DND-41 (cell line): ENCODE results near the gene SOX18.

Experiments
- ATAC-seq: fragments of 200-7000 bp; cut with Tn5 transposase; 3 replicates; pipeline ENCODE4 v1.9.1; 2021; ENCODE audit warnings: low read depth; ENCODE audit not compliant: insufficient read depth
- DNase-seq: peaks from one replicate; pipeline ENCODE4 v3.0.0-alpha.2; 2020
- H2AFZ ChIP-seq: 2 replicates; pipeline ENCODE4 v1.6.0; 2012; ENCODE audit warnings: low read depth, low read length
- H3K27ac ChIP-seq: 2 replicates; pipeline ENCODE4 v1.5.1; 2012; ENCODE audit warnings: low read length, inconsistent platforms
- H3K27me3 ChIP-seq: fragments of 200-600 bp; sonication (generic); 2 replicates; pipeline ENCODE4 v1.6.0; 2012; ENCODE audit warnings: low read length, mild to moderate bottlenecking, inconsistent platforms; ENCODE audit not compliant: insufficient read depth, poor library complexity
- H3K36me3 ChIP-seq: 2 replicates; pipeline ENCODE4 v1.5.1; 2012; ENCODE audit warnings: low read length, inconsistent platforms; ENCODE audit not compliant: insufficient read depth
- H3K4me1 ChIP-seq: 2 replicates; pipeline ENCODE4 v1.5.1; 2012; ENCODE audit warnings: mild to moderate bottlenecking, low read length; ENCODE audit not compliant: insufficient read depth
- H3K4me2 ChIP-seq: 2 replicates; pipeline ENCODE4 v1.6.0; 2012; ENCODE audit warnings: mild to moderate bottlenecking, moderate library complexity, low read length, inconsistent platforms; ENCODE audit not compliant: insufficient read depth
- H3K4me3 ChIP-seq, 2 experiments: fragments of 200-600 bp in 1 of 2; shearing (Covaris generic) in 1 of 2; 2 replicates each; pipeline ENCODE4 v1.5.1; 2012 to 2016; ENCODE audit warnings: inconsistent platforms in 2 of 2, low read length in 2 of 2, mild to moderate bottlenecking in 2 of 2, low read depth in 1 of 2, moderate library complexity in 1 of 2
- H3K79me2 ChIP-seq: 2 replicates; pipeline ENCODE4 v1.6.0; 2012; ENCODE audit warnings: low read length, inconsistent platforms; ENCODE audit not compliant: insufficient read depth
- H3K9ac ChIP-seq: 2 replicates; pipeline ENCODE4 v1.6.0; 2012; ENCODE audit warnings: low read depth, mild to moderate bottlenecking, inconsistent platforms, low read length, moderate library complexity
- H3K9me3 ChIP-seq: 2 replicates; pipeline ENCODE4 v1.5.1; 2012; ENCODE audit warnings: low read length, moderate library complexity, mild to moderate bottlenecking, inconsistent platforms; ENCODE audit not compliant: insufficient read depth, severe bottlenecking
- H4K20me1 ChIP-seq: 2 replicates; pipeline ENCODE4 v1.6.0; 2012; ENCODE audit warnings: low read length; ENCODE audit not compliant: insufficient read depth
- EZH2 ChIP-seq: IDR thresholded peaks from 3 replicates; pipeline ENCODE4 v1.6.1; 2012; ENCODE audit warnings: borderline replicate concordance, low read depth, mild to moderate bottlenecking, moderate library complexity, low read length, inconsistent platforms; ENCODE audit not compliant: severe bottlenecking
- TF ChIP-seq, protein P1 (sequence below): IDR thresholded peaks from 2 replicates; pipeline ENCODE4 v1.5.1; 2012; ENCODE audit warnings: borderline replicate concordance, low read length, moderate library complexity, mild to moderate bottlenecking; ENCODE audit not compliant: poor library complexity, severe bottlenecking; ENCODE audit errors: extremely low read depth

SOX18 gene

DNA sequence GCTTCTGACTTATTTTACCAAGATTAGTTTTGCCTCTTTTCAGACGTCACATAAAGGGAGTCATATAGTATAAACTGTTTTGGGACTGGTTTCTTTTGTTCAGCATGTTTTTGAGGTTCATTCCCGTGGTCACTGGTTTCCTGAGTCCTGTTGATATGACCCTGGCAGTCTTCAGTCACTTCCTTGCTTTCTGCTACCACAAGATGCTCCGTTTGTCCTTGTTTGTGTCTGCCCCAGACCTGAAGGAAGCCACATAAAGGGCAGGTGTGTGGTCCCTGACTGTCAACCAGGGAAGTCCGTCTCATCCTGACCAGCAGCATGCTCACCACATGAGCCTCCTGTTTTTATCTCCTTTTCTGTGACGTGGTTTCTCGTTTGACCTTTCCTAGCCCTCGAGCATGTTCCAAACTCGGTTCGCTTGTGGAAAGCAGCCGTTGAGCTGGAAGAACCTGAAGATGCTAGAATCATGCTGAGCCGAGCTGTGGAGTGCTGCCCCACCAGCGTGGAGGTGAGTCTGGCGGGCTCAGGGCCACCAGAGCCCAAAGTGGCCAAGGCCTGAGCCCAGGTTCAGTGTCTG, 39.5 kb downstream of the SOX18 start:
- H3K4me2 ChIP-seq = no peak overlapping the region
- H3K36me3 ChIP-seq = peaks cover 86% of the 10 kb centered on the region
- ATAC-seq (no peak; the same call in 2 of the 3 replicates), DNase-seq (no peak)
- no peak overlapping the region for H3K9ac ChIP-seq
- H3K27me3 ChIP-seq = no peaks in the 10 kb centered on the region
- no peaks in the 10 kb centered on the region for H3K4me1 ChIP-seq
- TF ChIP-seq, protein P1, sequence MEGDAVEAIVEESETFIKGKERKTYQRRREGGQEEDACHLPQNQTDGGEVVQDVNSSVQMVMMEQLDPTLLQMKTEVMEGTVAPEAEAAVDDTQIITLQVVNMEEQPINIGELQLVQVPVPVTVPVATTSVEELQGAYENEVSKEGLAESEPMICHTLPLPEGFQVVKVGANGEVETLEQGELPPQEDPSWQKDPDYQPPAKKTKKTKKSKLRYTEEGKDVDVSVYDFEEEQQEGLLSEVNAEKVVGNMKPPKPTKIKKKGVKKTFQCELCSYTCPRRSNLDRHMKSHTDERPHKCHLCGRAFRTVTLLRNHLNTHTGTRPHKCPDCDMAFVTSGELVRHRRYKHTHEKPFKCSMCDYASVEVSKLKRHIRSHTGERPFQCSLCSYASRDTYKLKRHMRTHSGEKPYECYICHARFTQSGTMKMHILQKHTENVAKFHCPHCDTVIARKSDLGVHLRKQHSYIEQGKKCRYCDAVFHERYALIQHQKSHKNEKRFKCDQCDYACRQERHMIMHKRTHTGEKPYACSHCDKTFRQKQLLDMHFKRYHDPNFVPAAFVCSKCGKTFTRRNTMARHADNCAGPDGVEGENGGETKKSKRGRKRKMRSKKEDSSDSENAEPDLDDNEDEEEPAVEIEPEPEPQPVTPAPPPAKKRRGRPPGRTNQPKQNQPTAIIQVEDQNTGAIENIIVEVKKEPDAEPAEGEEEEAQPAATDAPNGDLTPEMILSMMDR = no peak
- no peak for TF ChIP-seq EZH2
- peaks cover 30% of the 10 kb centered on the region for H4K20me1 ChIP-seq
- H3K27ac ChIP-seq = no peak overlapping the region
- H2AFZ ChIP-seq = no peak overlapping the region
- H3K4me3 ChIP-seq = no peak overlapping the region
- peaks cover 38% of the 10 kb centered on the region for H3K79me2 ChIP-seq
- no peaks in the 10 kb centered on the region for H3K9me3 ChIP-seq

DNA sequence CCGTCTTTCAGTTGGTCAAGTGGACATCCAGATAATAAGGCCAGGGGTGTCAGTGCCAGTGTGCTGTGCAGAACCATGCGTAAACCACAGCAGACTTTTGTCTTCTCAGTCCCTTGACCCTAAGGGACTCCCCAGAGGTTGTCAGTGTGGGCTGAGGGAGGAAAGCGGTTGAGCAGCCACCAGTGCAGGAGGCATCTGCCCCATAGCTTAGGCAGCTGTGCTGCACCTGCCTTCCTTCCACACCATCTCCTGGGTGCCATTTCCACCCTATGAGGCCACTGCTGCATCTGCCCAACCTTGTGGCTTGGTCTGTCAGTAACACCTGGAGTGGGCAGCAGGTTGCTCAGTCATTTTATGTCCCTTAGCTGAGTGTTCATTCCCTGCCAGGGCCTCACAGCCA, 42.5 kb downstream of the SOX18 start:
- H3K4me2 ChIP-seq = no peak overlapping the region
- DNase-seq (no peak), ATAC-seq (no peak)
- H3K9ac ChIP-seq = no peak overlapping the region
- peaks cover 48% of the 10 kb centered on the region for H3K79me2 ChIP-seq
- H2AFZ ChIP-seq = no peak overlapping the region
- no peak overlapping the region for H3K27ac ChIP-seq
- peaks cover 88% of the 10 kb centered on the region for H3K36me3 ChIP-seq
- H3K27me3 ChIP-seq = no peaks in the 10 kb centered on the region
- TF ChIP-seq, protein P1 = no peak
- no peak for TF ChIP-seq EZH2
- no peak overlapping the region for H3K4me3 ChIP-seq
- H3K9me3 ChIP-seq = no peaks in the 10 kb centered on the region
- peaks cover 44% of the 10 kb centered on the region for H4K20me1 ChIP-seq
- H3K4me1 ChIP-seq = no peaks in the 10 kb centered on the region

DNA sequence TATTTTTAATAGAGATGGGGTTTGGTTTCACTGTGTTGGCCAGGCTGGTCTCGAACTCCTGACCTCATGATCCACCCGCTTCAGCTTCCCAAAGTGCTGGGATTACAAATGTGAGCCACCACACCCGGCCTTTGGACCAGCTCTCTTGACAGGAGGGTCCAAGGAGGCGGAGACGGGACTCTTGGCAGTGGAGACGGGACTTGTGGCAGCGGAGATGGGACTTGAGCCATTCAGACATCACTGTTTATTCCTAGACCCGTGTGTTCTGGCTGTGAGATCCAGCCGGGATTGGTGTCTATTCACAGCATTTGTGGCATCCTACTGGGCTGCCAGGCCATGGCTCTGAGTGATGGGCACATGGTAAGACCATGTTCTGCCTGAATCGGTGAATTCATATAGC, 42.9 kb downstream of the SOX18 start:
- Histone ChIP-seq H3K27me3 (no peaks in the 10 kb centered on the region), H3K9ac (no peak overlapping the region), H3K4me2 (no peak overlapping the region), H3K9me3 (no peaks in the 10 kb centered on the region), H2AFZ (no peak overlapping the region), H3K4me1 (no peaks in the 10 kb centered on the region), H4K20me1 (peaks cover 46% of the 10 kb centered on the region), H3K4me3 (no peak overlapping the region), H3K27ac (no peak overlapping the region), H3K36me3 (peaks cover 89% of the 10 kb centered on the region), H3K79me2 (peaks cover 48% of the 10 kb centered on the region)
- TF ChIP-seq EZH2 = no peak
- TF ChIP-seq, protein P1 = no peak
- no peak for ATAC-seq
- DNase-seq = no peak

DNA sequence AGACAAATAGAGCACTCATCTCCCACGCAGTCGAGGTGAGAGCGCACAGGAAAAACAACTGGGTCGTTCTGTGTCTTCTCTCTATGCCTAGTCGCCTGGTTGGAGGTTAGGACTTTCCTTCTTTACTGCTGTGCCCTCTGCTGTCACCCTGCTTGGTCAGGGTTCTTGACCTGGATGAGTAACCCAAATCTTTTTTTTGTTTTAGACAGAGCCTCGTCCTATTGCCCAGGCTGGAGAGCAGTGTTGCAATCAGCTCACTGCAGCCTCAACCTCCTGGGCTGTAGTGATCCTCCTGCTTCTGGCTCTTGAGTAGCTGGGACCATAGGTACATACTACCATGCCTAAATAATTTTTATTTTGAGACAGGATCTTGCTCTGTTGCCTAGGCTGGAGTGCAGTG, 44.0 kb downstream of the SOX18 start:
- peaks cover 42% of the 10 kb centered on the region for H4K20me1 ChIP-seq
- H3K9me3 ChIP-seq = no peaks in the 10 kb centered on the region
- H3K79me2 ChIP-seq = peaks cover 50% of the 10 kb centered on the region
- ATAC-seq (no peak), DNase-seq (no peak)
- H3K4me2 ChIP-seq = no peak overlapping the region
- H3K9ac ChIP-seq = no peak overlapping the region
- no peaks in the 10 kb centered on the region for H3K27me3 ChIP-seq
- H3K4me1 ChIP-seq = no peaks in the 10 kb centered on the region
- no peak overlapping the region for H3K27ac ChIP-seq
- no peak overlapping the region for H2AFZ ChIP-seq
- no peak overlapping the region for H3K4me3 ChIP-seq
- peaks cover 89% of the 10 kb centered on the region for H3K36me3 ChIP-seq
- TF ChIP-seq EZH2 = no peak
- TF ChIP-seq, protein P1 = no peak
